IMR-90 (cell line): Measurements from ENCODE around the gene KRT222. TPM values are rescaled to one million over a fixed set of nuclear protein-coding genes. Genes with fewer than 3 reads are reported as not detected.

Experiments
- ATAC-seq: fragments of 200-7000 bp; cut with Tn5 transposase; 2 replicates; pipeline ENCODE4 v1.9.1; 2020; ENCODE audit warnings: low read depth, mild to moderate bottlenecking, moderate library complexity
- BruUV-seq: library from RNA; stranded (reverse); fragments of 400-500 nt; replicated peaks from 2 replicates; lab custom pipeline; 2021; lab: Mats Ljungman, UMichigan
- CTCF ChIA-PET: fragments of 300-600 bp; formaldehyde crosslinking; extraction: SDS; loops from one replicate; lab custom pipeline; 2021; ENCODE audit warnings: antibody characterized with exemption; lab: Yijun Ruan, JAX
- POLR2A ChIA-PET: fragments of 300-600 bp; sonication (Branson Sonifier 250); formaldehyde crosslinking; loops from one replicate; lab custom pipeline; 2022; ENCODE audit warnings: antibody characterized with exemption; ENCODE audit not compliant: unreplicated experiment; lab: Charles Lee
- DNase-seq: peaks from one replicate; pipeline ENCODE4 v3.0.0; 2013
- H2AFZ ChIP-seq: replicated peaks from 2 replicates; pipeline ENCODE3; 2013; ENCODE audit warnings: low read length, mild to moderate bottlenecking; ENCODE audit not compliant: poor library complexity
- H2AK5ac ChIP-seq: 2 replicates; pipeline ENCODE4 v1.6.1; 2013; ENCODE audit warnings: low read depth, low read length, inconsistent platforms
- H2AK9ac ChIP-seq: replicated peaks from 2 replicates; pipeline ENCODE3; 2013; ENCODE audit warnings: mild to moderate bottlenecking, low read depth, low read length, moderate library complexity; ENCODE audit not compliant: poor library complexity
- H2BK120ac ChIP-seq: 2 replicates; pipeline ENCODE4 v1.6.1; 2013; ENCODE audit warnings: low read depth, low read length, inconsistent platforms
- H2BK15ac ChIP-seq: 3 replicates; pipeline ENCODE4 v1.6.1; 2013; ENCODE audit warnings: low read depth, low read length, inconsistent platforms
- H2BK20ac ChIP-seq: 2 replicates; pipeline ENCODE4 v1.6.1; 2013; ENCODE audit warnings: low read depth, mild to moderate bottlenecking, inconsistent platforms, low read length, moderate library complexity
- H2BK5ac ChIP-seq: 2 replicates; pipeline ENCODE4 v1.6.1; 2013; ENCODE audit warnings: mild to moderate bottlenecking, low read depth, low read length, inconsistent platforms; ENCODE audit not compliant: poor library complexity, severe bottlenecking
- H3K14ac ChIP-seq: replicated peaks from 2 replicates; pipeline ENCODE4 v1.6.1; 2013; ENCODE audit warnings: low read depth, low read length, inconsistent platforms
- H3K18ac ChIP-seq: 2 replicates; pipeline ENCODE4 v1.6.1; 2013; ENCODE audit warnings: low read depth, low read length, control low read depth
- H3K23ac ChIP-seq: 2 replicates; pipeline ENCODE4 v1.6.1; 2013; ENCODE audit warnings: low read depth, low read length, inconsistent platforms
- H3K27ac ChIP-seq: 2 replicates; pipeline ENCODE4 v1.5.1; 2013; ENCODE audit warnings: mild to moderate bottlenecking, control low read depth, low read length; ENCODE audit not compliant: insufficient read depth
- H3K27me3 ChIP-seq: 2 replicates; pipeline ENCODE4 v1.6.1; 2013; ENCODE audit warnings: low read length; ENCODE audit not compliant: control insufficient read depth, insufficient read depth
- H3K36me3 ChIP-seq: 2 replicates; pipeline ENCODE4 v1.6.1; 2013; ENCODE audit warnings: low read length, mixed read lengths; ENCODE audit not compliant: control insufficient read depth, insufficient read depth
- H3K4ac ChIP-seq: 2 replicates; pipeline ENCODE4 v1.6.1; 2013; ENCODE audit warnings: low read depth, low read length, inconsistent platforms
- H3K4me1 ChIP-seq: 2 replicates; pipeline ENCODE4 v1.6.1; 2013; ENCODE audit warnings: low read length, mixed read lengths; ENCODE audit not compliant: control insufficient read depth, insufficient read depth
- H3K4me2 ChIP-seq: 2 replicates; pipeline ENCODE4 v1.6.1; 2013; ENCODE audit warnings: low read depth, mild to moderate bottlenecking, control low read depth, low read length, moderate library complexity
- H3K4me3 ChIP-seq: 2 replicates; pipeline ENCODE4 v1.5.1; 2013; ENCODE audit warnings: low read depth, mild to moderate bottlenecking, control low read depth, low read length, moderate library complexity; ENCODE audit not compliant: insufficient read depth
- H3K56ac ChIP-seq: 2 replicates; pipeline ENCODE4 v1.6.1; 2013; ENCODE audit warnings: low read length, inconsistent platforms; ENCODE audit not compliant: insufficient read depth; ENCODE audit errors: extremely low read depth
- H3K79me1 ChIP-seq, 2 experiments: 2 replicates each; pipeline ENCODE4 v1.6.1; 2013; ENCODE audit warnings: low read length in 2 of 2, inconsistent platforms in 1 of 2, low read depth in 1 of 2
- H3K9ac ChIP-seq: 2 replicates; pipeline ENCODE4 v1.6.1; 2013; ENCODE audit warnings: low read depth, low read length, control low read depth
- H3K9me1 ChIP-seq: 2 replicates; pipeline ENCODE4 v1.6.1; 2013; ENCODE audit warnings: low read length, inconsistent platforms; ENCODE audit not compliant: insufficient read depth
- H3K9me3 ChIP-seq: 2 replicates; pipeline ENCODE4 v1.6.1; 2013; ENCODE audit warnings: low read length; ENCODE audit not compliant: control insufficient read depth, insufficient read depth
- H4K20me1 ChIP-seq: 2 replicates; pipeline ENCODE4 v1.6.1; 2013; ENCODE audit warnings: low read length, inconsistent platforms; ENCODE audit not compliant: insufficient read depth
- H4K5ac ChIP-seq: 2 replicates; pipeline ENCODE4 v1.6.1; 2013; ENCODE audit warnings: mild to moderate bottlenecking, low read depth, low read length, control low read depth
- H4K8ac ChIP-seq, 2 experiments: 2 replicates each; pipeline ENCODE4 v1.6.1; 2013; ENCODE audit warnings: low read depth in 2 of 2, low read length in 2 of 2, control low read depth in 1 of 2, inconsistent platforms in 1 of 2
- H4K91ac ChIP-seq: 2 replicates; pipeline ENCODE4 v1.6.1; 2013; ENCODE audit warnings: low read depth, low read length, inconsistent platforms; ENCODE audit not compliant: insufficient read depth
- BHLHE40 ChIP-seq: fragments of 150-350 bp; IDR thresholded peaks from 2 replicates; pipeline ENCODE4 v1.6.1; 2016; ENCODE audit warnings: mild to moderate bottlenecking, low read depth, low read length
- WGBS, 2 experiments: methylation state at CpG; one replicate each; pipeline versions ENCODE4 v1.1.5 to v1.1.7; 2013; ENCODE audit warnings: missing lambda C conversion rate in 2 of 2; ENCODE audit not compliant: insufficient read length in 1 of 2; ENCODE audit errors: extremely low coverage in 2 of 2; 5-methylcytosine and 5-hydroxymethylcytosine counted together
- dilution Hi-C: fragments of 300-500 bp; cut with HindIII; formaldehyde crosslinking; loops from one replicate; pipeline ENCODE4 v1.14.3; 2018; ENCODE audit warnings: low sequenced_read_pairs; ENCODE audit not compliant: unreplicated experiment
- in situ Hi-C: fragments of 300-500 bp; cut with MboI; formaldehyde crosslinking; loops from 3 replicates; pipeline ENCODE4 v1.14.3; 2019; ENCODE audit warnings: low sequenced_read_pairs, inconsistent platforms, mixed read lengths
- intact Hi-C: fragments of 100-400 bp; cut with micrococcal nuclease; formaldehyde crosslinking; loops from 2 replicates; pipeline ENCODE4 v1.10.0; 2022
- polyA plus RNA-seq, 3 experiments: library from polyadenylated mRNA; depleted of rRNA; stranded (reverse); fragments of >200 nt; gene quantifications; 2 replicates each; pipeline ENCODE4 v1.2.3, GENCODE V29; 2012; ENCODE audit warnings: low replicate concordance in 1 of 3
- total RNA-seq: library from RNA; depleted of rRNA; stranded (reverse); fragments of >200 nt; gene quantifications from 2 replicates; pipeline ENCODE4 v1.2.3, GENCODE V29; 2012

The KRT222 gene
- total and polyA plus RNA-seq, 2 of the 4 experiments (the other 2 are of a cell fraction) = not detected

GRCh38 chr17:40686192-40686591, 21.2 kb upstream of the KRT222 start:
- CTCF ChIA-PET = interaction anchor here (0.8 kb wide), 1 partner anchor 8 kb away, joined by 3 read pairs; no protein-coding TSS in a partner anchor
- no peak overlapping the region for H3K4ac ChIP-seq
- H3K23ac ChIP-seq = no peak overlapping the region
- H4K5ac ChIP-seq = no peak overlapping the region
- H3K9me1 ChIP-seq = no peaks in the 10 kb centered on the region
- no peaks in the 10 kb centered on the region for H3K36me3 ChIP-seq
- in situ Hi-C loops (no loop called here), dilution Hi-C loops (no loop called here), intact Hi-C loops (no loop called here)
- no peak overlapping the region for H3K9ac ChIP-seq
- no peaks in the 10 kb centered on the region for H4K20me1 ChIP-seq
- no peak overlapping the region for H2BK20ac ChIP-seq
- no peak overlapping the region for H2AK9ac ChIP-seq
- no peak overlapping the region for H4K8ac ChIP-seq
- H3K27me3 ChIP-seq = peaks cover 31% of the 10 kb centered on the region
- no peak for ATAC-seq
- no peak overlapping the region for H2BK120ac ChIP-seq
- no peak overlapping the region for H2AK5ac ChIP-seq
- no peak for TF ChIP-seq BHLHE40
- no TSS peak for BruUV-seq
- no peak overlapping the region for H2BK15ac ChIP-seq
- H3K18ac ChIP-seq = no peak overlapping the region
- H3K9me3 ChIP-seq = no peaks in the 10 kb centered on the region
- WGBS, 2 experiments = no CpG with 5 or more reads among the region's 4 CpGs
- no peak overlapping the region for H3K27ac ChIP-seq
- H3K14ac ChIP-seq = no peak overlapping the region
- no peak overlapping the region for H2AFZ ChIP-seq
- no peaks in the 10 kb centered on the region for H3K4me1 ChIP-seq
- POLR2A ChIA-PET = no interaction called here
- no peaks in the 10 kb centered on the region for H3K79me1 ChIP-seq
- no peak overlapping the region for H3K4me2 ChIP-seq
- H3K4me3 ChIP-seq = no peak overlapping the region
- H2BK5ac ChIP-seq = no peak overlapping the region
- no peak overlapping the region for H3K56ac ChIP-seq
- H4K91ac ChIP-seq = no peak overlapping the region
- no peak for DNase-seq
